Gastrocnemius medialis (tissue), 4 donors: Measurements from ENCODE around the gene OR6J1. TPM values are rescaled to one million over a fixed set of nuclear protein-coding genes. Genes with fewer than 3 reads are reported as not detected.
"Not testable (repeated sequence)": the region's sequence is repeated elsewhere in the genome, so short reads cannot be mapped to it uniquely, and the experiment has no call there.

ENCODE experiments used
- ATAC-seq, 2 donors: fragments of 150-250 bp; one replicate each; pipeline ENCODE4 v1.9.1; 2016
- DNase-seq, 2 donors: peaks; one replicate each; pipeline ENCODE4 v3.0.0-alpha.2; 2019
- H3K27ac ChIP-seq, 4 donors: fragments of 200-600 bp; sonication (generic); 1 replicate in 1 of 4; 2 replicates in 3 of 4; pipeline ENCODE4 v1.5.1; 2016 to 2018; ENCODE audit warnings: mild to moderate bottlenecking in 2 of 4, moderate library complexity in 1 of 4
- H3K27me3 ChIP-seq, 3 donors: fragments of 200-600 bp; sonication (generic) in 2 of 3; 1 replicate in 1 of 3; 2 replicates in 2 of 3; pipeline versions ENCODE4 v1.5.1 to v1.6.0; 2016 to 2019; ENCODE audit warnings: mild to moderate bottlenecking in 1 of 3, moderate library complexity in 1 of 3
- H3K36me3 ChIP-seq, 2 donors: fragments of 200-600 bp; sonication (generic) in 1 of 2; one replicate each; pipeline ENCODE4 v1.5.1; 2017 to 2018
- H3K4me1 ChIP-seq, 2 donors: fragments of 200-600 bp; sonication (generic) in 1 of 2; one replicate each; pipeline ENCODE4 v1.5.1; 2016 to 2017; ENCODE audit warnings: mild to moderate bottlenecking in 2 of 2
- H3K4me3 ChIP-seq, 4 donors: fragments of 200-600 bp; sonication (generic) in 3 of 4; 1 replicate in 1 of 4; 2 replicates in 3 of 4; pipeline ENCODE4 v1.5.1; 2016 to 2019; ENCODE audit warnings: mild to moderate bottlenecking in 2 of 4
- H3K9me3 ChIP-seq, 3 donors: fragments of 200-600 bp; sonication (generic) in 2 of 3; 1 replicate in 1 of 3; 2 replicates in 2 of 3; pipeline ENCODE4 v1.5.1; 2016 to 2019
- POLR2A ChIP-seq, 2 donors: fragments of 450-650 bp; IDR thresholded peaks; one replicate each; pipeline ENCODE4 v1.6.1; 2017; ENCODE audit warnings: antibody characterized with exemption in 2 of 2, mild to moderate bottlenecking in 2 of 2, moderate library complexity in 2 of 2
- in situ Hi-C, 4 donors: fragments of 200-750 bp; cut with MboI; loops; one replicate each; pipeline versions ENCODE4 v1.15.0 to v1.8.0; 2017; ENCODE audit warnings: low sequenced_read_pairs in 4 of 4
- intact Hi-C: fragments of 100-400 bp; cut with DNase I; formaldehyde crosslinking; loops from one replicate; pipeline ENCODE4 v1.15.1; 2023; ENCODE audit warnings: low total_unique reads
- total RNA-seq, 4 donors: library from RNA; depleted of rRNA; stranded (reverse); fragments of >200 nt; gene quantifications; one replicate each; pipeline versions ENCODE4 v1.1.0 to v1.2.3, GENCODE V29; 2016
- TF ChIP-seq, protein P1 (sequence below), 5 experiments: fragments of 450-650 bp in 3 of 5; fragments of 200-600 bp in 2 of 5; sonication (generic) in 2 of 5; IDR thresholded peaks in 4 of 5; conservative IDR thresholded peaks in 1 of 5; 1 replicate in 4 of 5; 2 replicates in 1 of 5; pipeline ENCODE4 v1.5.1; 2016 to 2019; ENCODE audit warnings: antibody characterized with exemption in 5 of 5, mild to moderate bottlenecking in 3 of 5, moderate library complexity in 3 of 5

The OR6J1 gene
- total RNA-seq, 4 donors from 2014 or later: not detected

DNA sequence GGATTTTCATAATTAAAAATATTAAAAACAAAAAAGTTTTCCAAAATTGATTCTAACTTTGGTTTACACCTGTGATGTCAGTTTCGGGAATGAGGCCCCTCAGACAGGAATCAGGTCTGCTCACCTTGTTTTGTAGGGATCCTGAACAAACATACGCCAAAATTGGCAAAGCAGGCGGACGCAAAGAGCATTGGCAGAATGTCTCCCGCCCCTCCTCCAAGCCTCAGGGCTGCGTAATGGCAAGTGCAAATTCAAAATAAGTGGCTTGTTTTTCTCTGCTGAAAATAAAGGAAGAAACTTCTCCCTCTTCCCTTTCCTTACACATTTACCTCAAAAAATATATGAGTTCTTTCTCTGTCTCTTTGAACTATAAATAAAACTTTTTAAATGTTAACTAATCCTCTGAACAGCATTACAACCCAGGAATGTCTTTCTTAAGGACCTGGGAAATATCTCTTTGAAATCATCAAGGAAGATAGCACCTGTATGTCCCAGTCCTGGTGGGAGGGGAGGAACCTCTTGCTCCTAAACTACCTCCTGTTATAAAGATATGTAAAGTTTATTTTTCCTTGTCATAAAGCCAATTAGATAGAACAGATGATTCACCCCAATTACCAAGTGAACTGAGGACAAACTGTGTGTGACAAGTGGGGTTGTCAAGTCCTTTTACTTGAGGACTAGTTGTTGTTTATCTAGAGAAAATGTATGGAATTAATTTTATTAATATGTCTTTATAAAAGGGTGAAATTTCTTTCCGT lies 16.5 kb downstream of the OR6J1 start:
- in situ Hi-C loops (no loop called here), intact Hi-C loops (no loop called here)
- Histone ChIP-seq H3K27me3 (no peaks in the 10 kb centered on the region), H3K4me3 (no peak overlapping the region), H3K9me3 (no peaks in the 10 kb centered on the region), H3K4me1 (no peaks in the 10 kb centered on the region), H3K36me3 (no peaks in the 10 kb centered on the region), H3K27ac (no peak overlapping the region)
- ATAC-seq: no peak
- no peak for DNase-seq
- no peak for TF ChIP-seq POLR2A (IDR thresholded peaks at IDR 0.05)
- TF ChIP-seq, protein P1, sequence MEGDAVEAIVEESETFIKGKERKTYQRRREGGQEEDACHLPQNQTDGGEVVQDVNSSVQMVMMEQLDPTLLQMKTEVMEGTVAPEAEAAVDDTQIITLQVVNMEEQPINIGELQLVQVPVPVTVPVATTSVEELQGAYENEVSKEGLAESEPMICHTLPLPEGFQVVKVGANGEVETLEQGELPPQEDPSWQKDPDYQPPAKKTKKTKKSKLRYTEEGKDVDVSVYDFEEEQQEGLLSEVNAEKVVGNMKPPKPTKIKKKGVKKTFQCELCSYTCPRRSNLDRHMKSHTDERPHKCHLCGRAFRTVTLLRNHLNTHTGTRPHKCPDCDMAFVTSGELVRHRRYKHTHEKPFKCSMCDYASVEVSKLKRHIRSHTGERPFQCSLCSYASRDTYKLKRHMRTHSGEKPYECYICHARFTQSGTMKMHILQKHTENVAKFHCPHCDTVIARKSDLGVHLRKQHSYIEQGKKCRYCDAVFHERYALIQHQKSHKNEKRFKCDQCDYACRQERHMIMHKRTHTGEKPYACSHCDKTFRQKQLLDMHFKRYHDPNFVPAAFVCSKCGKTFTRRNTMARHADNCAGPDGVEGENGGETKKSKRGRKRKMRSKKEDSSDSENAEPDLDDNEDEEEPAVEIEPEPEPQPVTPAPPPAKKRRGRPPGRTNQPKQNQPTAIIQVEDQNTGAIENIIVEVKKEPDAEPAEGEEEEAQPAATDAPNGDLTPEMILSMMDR (IDR thresholded peaks at IDR 0.05 in 4 of 5, conservative IDR thresholded peaks at IDR 0.05 in 1 of 5): no peak

DNA sequence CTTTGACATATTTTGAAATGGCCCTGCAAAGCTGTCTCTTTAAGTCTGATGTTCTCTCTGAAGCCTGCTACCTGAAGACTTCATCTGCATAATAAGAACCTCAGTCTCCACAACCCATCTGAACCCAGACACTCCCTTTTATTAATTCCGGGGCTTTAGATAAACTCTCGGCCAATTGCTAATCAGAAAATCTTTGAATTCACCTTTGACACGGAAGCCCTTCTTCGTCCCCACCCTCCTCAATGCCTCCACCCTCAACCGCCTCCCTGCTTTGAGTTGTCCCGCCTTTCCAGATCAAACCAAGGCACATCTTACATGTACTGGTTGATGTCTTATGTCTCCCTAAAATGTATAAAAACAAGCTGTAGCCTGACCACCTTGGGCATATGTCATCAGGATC lies 17.6 kb downstream of the OR6J1 start:
- H3K9me3 ChIP-seq: no peaks in the 10 kb centered on the region
- no peaks in the 10 kb centered on the region for H3K27me3 ChIP-seq
- no peak overlapping the region for H3K27ac ChIP-seq
- DNase-seq (no peak), ATAC-seq (no peak)
- no peak for TF ChIP-seq POLR2A (IDR thresholded peaks at IDR 0.05)
- TF ChIP-seq, protein P1 (IDR thresholded peaks at IDR 0.05 in 4 of 5, conservative IDR thresholded peaks at IDR 0.05 in 1 of 5): no peak
- H3K36me3 ChIP-seq: no peaks in the 10 kb centered on the region
- H3K4me1 ChIP-seq: no peaks in the 10 kb centered on the region
- intact Hi-C loops (no loop called here), in situ Hi-C loops (no loop called here)
- H3K4me3 ChIP-seq: no peak overlapping the region

DNA sequence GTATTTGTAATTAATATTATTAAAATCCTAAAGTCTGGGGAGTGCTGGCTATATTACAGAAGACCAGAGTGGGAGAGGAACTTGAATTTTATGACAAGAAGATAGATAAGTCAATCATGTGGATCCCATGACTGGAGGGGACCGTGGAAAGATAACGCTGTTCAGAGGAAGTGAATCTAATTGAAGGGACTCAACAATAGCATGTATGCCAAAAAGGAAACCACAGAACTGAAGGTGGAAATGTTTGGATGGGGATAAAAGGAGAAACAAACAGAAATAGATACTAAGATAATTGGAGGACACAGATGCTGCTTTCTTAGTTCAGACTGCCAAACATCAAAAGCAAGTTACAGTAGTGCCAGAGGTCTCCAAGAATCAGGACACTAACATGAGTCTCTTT lies 21.1 kb downstream of the OR6J1 start:
- H3K27ac ChIP-seq: no peak overlapping the region
- DNase-seq (no peak), ATAC-seq (no peak)
- no peaks in the 10 kb centered on the region for H3K27me3 ChIP-seq
- H3K9me3 ChIP-seq: no peaks in the 10 kb centered on the region
- no peaks in the 10 kb centered on the region for H3K36me3 ChIP-seq
- no peak overlapping the region for H3K4me3 ChIP-seq
- in situ Hi-C loops: no loop called here
- intact Hi-C loops: no loop called here
- TF ChIP-seq, protein P1 (IDR thresholded peaks at IDR 0.05 in 4 of 5, conservative IDR thresholded peaks at IDR 0.05 in 1 of 5): no peak
- no peak for TF ChIP-seq POLR2A (IDR thresholded peaks at IDR 0.05)
- no peaks in the 10 kb centered on the region for H3K4me1 ChIP-seq

DNA sequence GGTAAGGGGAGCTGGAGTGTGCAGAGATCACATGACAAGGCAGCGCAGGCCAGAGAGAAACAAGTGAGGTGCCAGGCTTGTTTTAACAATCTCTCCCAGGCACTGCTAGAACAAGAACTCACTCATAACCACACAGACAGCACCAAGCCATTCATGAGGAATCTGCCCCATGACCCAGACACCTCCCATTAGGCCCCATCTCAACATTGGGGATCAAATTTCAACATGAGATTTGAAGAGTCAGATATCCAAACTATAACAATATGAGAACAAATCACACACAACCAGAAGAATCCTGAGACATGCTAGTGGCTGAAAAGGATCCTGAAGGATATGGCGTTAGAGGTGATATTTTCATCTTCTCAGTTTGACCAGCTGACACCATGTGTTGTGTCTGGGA lies 21.9 kb downstream of the OR6J1 start:
- no peaks in the 10 kb centered on the region for H3K27me3 ChIP-seq
- DNase-seq (no peak), ATAC-seq (no peak)
- H3K9me3 ChIP-seq: no peaks in the 10 kb centered on the region
- TF ChIP-seq POLR2A (IDR thresholded peaks at IDR 0.05): no peak
- TF ChIP-seq, protein P1 (IDR thresholded peaks at IDR 0.05 in 4 of 5, conservative IDR thresholded peaks at IDR 0.05 in 1 of 5): no peak
- H3K4me1 ChIP-seq: no peaks in the 10 kb centered on the region
- no peak overlapping the region for H3K27ac ChIP-seq
- no peaks in the 10 kb centered on the region for H3K36me3 ChIP-seq
- H3K4me3 ChIP-seq: no peak overlapping the region
- in situ Hi-C loops (no loop called here), intact Hi-C loops (no loop called here)

- intact Hi-C loops, DNase-seq, in situ Hi-C loops, H3K9me3 ChIP-seq, ATAC-seq, H3K27me3 ChIP-seq, H3K27ac ChIP-seq, H3K4me3 ChIP-seq: not testable (repeated sequence)
- peaks cover 11 to 12% of the 10 kb centered on the region in 2 donors for H3K4me1 ChIP-seq
- H3K36me3 ChIP-seq: peaks cover 0 to 14% of the 10 kb centered on the region in 2 donors
Measured at GRCh38 chr14:22615765-22616164, 28.4 kb downstream of the OR6J1 start.
